Panc1 (cell line): Measurements from ENCODE around the gene KIF17. TPM values are rescaled to one million over a fixed set of nuclear protein-coding genes. Genes with fewer than 3 reads are reported as not detected.

ENCODE experiments used
- ATAC-seq: fragments of 200-7000 bp; cut with Tn5 transposase; 2 replicates; pipeline ENCODE4 v1.9.1; 2020; ENCODE audit warnings: mild to moderate bottlenecking, moderate library complexity
- BruUV-seq: library from RNA; stranded (reverse); fragments of 400-500 nt; replicated peaks from 2 replicates; lab custom pipeline; 2021; lab: Mats Ljungman, UMichigan
- CTCF ChIA-PET: fragments of 300-600 bp; sonication (Branson Sonifier 250); formaldehyde crosslinking; loops from one replicate; lab custom pipeline; 2022; ENCODE audit warnings: antibody characterized with exemption; lab: Charles Lee
- POLR2A ChIA-PET: fragments of 300-600 bp; sonication (Branson Sonifier 250); formaldehyde crosslinking; loops from one replicate; lab custom pipeline; 2022; ENCODE audit warnings: antibody characterized with exemption; lab: Charles Lee
- DNase-seq: peaks from one replicate; pipeline ENCODE4 v3.0.0-alpha.2; 2010; ENCODE audit warnings: low read depth, low spot score
- H3K27ac ChIP-seq: 2 replicates; pipeline ENCODE4 v1.5.1; 2011; ENCODE audit warnings: mild to moderate bottlenecking, low read length, inconsistent platforms
- H3K27me3 ChIP-seq: fragments of 200-500 bp; sonication (Bioruptor generic); 2 replicates; pipeline ENCODE4 v1.6.0; 2014; ENCODE audit warnings: low read length, inconsistent platforms; ENCODE audit not compliant: control insufficient read depth, insufficient read depth
- H3K36me3 ChIP-seq: fragments of 200-500 bp; sonication (Bioruptor generic); 2 replicates; pipeline ENCODE4 v1.5.1; 2014; ENCODE audit warnings: inconsistent platforms, mild to moderate bottlenecking, low read length, moderate library complexity; ENCODE audit not compliant: control insufficient read depth, insufficient read depth
- H3K4me1 ChIP-seq: 2 replicates; pipeline ENCODE4 v1.5.1; 2011; ENCODE audit warnings: inconsistent platforms, mild to moderate bottlenecking, low read length, moderate library complexity; ENCODE audit not compliant: control insufficient read depth, insufficient read depth
- H3K4me3 ChIP-seq, 2 experiments: 2 replicates each; pipeline ENCODE4 v1.5.1; 2011 to 2012; ENCODE audit warnings: low read depth in 2 of 2, low read length in 2 of 2, mild to moderate bottlenecking in 2 of 2, inconsistent platforms in 1 of 2, moderate library complexity in 1 of 2
- H3K9me3 ChIP-seq: fragments of 200-500 bp; sonication (Bioruptor generic); 2 replicates; pipeline ENCODE4 v1.5.1; 2014; ENCODE audit warnings: low read depth, mild to moderate bottlenecking, inconsistent platforms, low read length, moderate library complexity; ENCODE audit not compliant: control insufficient read depth, insufficient read depth
- CTCF ChIP-seq: fragments of 450-650 bp; IDR thresholded peaks from 2 replicates; pipeline ENCODE4 v1.5.1; 2017; ENCODE audit warnings: mild to moderate bottlenecking
- POLR2AphosphoS5 ChIP-seq: IDR thresholded peaks from 2 replicates; pipeline ENCODE4 v1.6.1; 2012; ENCODE audit warnings: mild to moderate bottlenecking, low read depth, low read length, moderate library complexity
- REST ChIP-seq, 2 experiments: IDR thresholded peaks; 2 replicates each; pipeline ENCODE4 v1.6.1; 2011 to 2012; ENCODE audit warnings: low read depth in 2 of 2, control low read depth in 1 of 2, low read length in 1 of 2, mild to moderate bottlenecking in 1 of 2, moderate library complexity in 1 of 2; ENCODE audit not compliant: insufficient read depth in 1 of 2
- SIN3A ChIP-seq: IDR thresholded peaks from 2 replicates; pipeline ENCODE4 v1.6.1; 2012; ENCODE audit warnings: low read depth, mild to moderate bottlenecking, low read length, moderate library complexity, borderline replicate concordance; ENCODE audit not compliant: insufficient read depth
- TCF7L2 ChIP-seq: IDR thresholded peaks from 2 replicates; pipeline ENCODE4 v1.6.1; 2011; ENCODE audit warnings: mild to moderate bottlenecking, low read depth, low read length, inconsistent platforms
- in situ Hi-C: cut with HindIII; loops from 2 replicates; pipeline ENCODE4 v1.10.0; 2016; ENCODE audit warnings: low sequenced_read_pairs, low pct_unique_long_range_greater_than_20kb
- intact Hi-C: fragments of 100-400 bp; cut with micrococcal nuclease; formaldehyde crosslinking; loops from one replicate; pipeline ENCODE4 v1.10.0; 2022; ENCODE audit not compliant: unreplicated experiment
- total RNA-seq: library from RNA; stranded (reverse); gene quantifications from one replicate; pipeline ENCODE4 v1.2.1, GENCODE V29; 2021; ENCODE audit not compliant: unreplicated experiment

Gene KIF17
- total RNA-seq, 1 experiment from 2014 or later: 3.9 TPM

GRCh38 chr1:20641975-20642374 lies 75.8 kb downstream of the KIF17 start:
- CTCF ChIA-PET: no interaction called here
- no peaks in the 10 kb centered on the region for H3K36me3 ChIP-seq

GRCh38 chr1:20640183-20640597 lies 77.6 kb downstream of the KIF17 start:
- CTCF ChIA-PET: no interaction called here
- no peaks in the 10 kb centered on the region for H3K36me3 ChIP-seq
- no peaks in the 10 kb centered on the region for H3K9me3 ChIP-seq
- no peaks in the 10 kb centered on the region for H3K4me1 ChIP-seq
- ATAC-seq (peak; percentile 85), DNase-seq (peak; percentile 38)
- in situ Hi-C loops (no loop called here), intact Hi-C loops (loop anchor here (1.0 kb wide), 2 partner anchors 65 to 118 kb away; no protein-coding TSS in a partner anchor)
- no peak for TF ChIP-seq TCF7L2
- peak; percentile 91 for TF ChIP-seq CTCF
- POLR2A ChIA-PET: no interaction called here
- no peaks in the 10 kb centered on the region for H3K27me3 ChIP-seq
- H3K27ac ChIP-seq: no peak overlapping the region
- BruUV-seq: no TSS peak
- no peak overlapping the region for H3K4me3 ChIP-seq

More at GRCh38 chr1:20641975-20642374, 75.8 kb downstream of the KIF17 start:
- Histone ChIP-seq H3K27ac (no peak overlapping the region), H3K27me3 (no peaks in the 10 kb centered on the region), H3K9me3 (no peaks in the 10 kb centered on the region), H3K4me1 (no peaks in the 10 kb centered on the region), H3K4me3 (no peak overlapping the region)
- ATAC-seq (no peak), DNase-seq (no peak)
- POLR2A ChIA-PET: no interaction called here
- in situ Hi-C loops: no loop called here
- no peak for TF ChIP-seq CTCF
- intact Hi-C loops: no loop called here
- no TSS peak for BruUV-seq

- ATAC-seq: no peak
- in situ Hi-C loops: no loop called here
- Histone ChIP-seq H3K4me1 (peaks cover 15% of the 10 kb centered on the region), H3K4me3 (no peak overlapping the region), H3K27me3 (no peaks in the 10 kb centered on the region), H3K27ac (no peak overlapping the region), H3K36me3 (no peaks in the 10 kb centered on the region; the same call in 1 of the 2 replicates), H3K9me3 (no peaks in the 10 kb centered on the region)
- CTCF ChIA-PET: no interaction called here
- intact Hi-C loops: no loop called here
- BruUV-seq: no TSS peak
- POLR2A ChIA-PET: no interaction called here
- DNase-seq: no peak
- no peak for TF ChIP-seq REST (IDR thresholded peaks at IDR 0.05; ENCODE audit: insufficient read depth in 1 of 2, low read depth in 2 of 2, low read length in 1 of 2)
- TF ChIP-seq POLR2AphosphoS5: no peak
- no peak for TF ChIP-seq TCF7L2
- no peak for TF ChIP-seq CTCF
- TF ChIP-seq SIN3A: no peak
Measured at GRCh38 chr1:20636785-20637347, 80.9 kb downstream of the KIF17 start.
